Measurements from ENCODE around the gene ZKSCAN5. TPM values are rescaled to one million over a fixed set of nuclear protein-coding genes. Genes with fewer than 3 reads are reported as not detected.

Gene ZKSCAN5
- total RNA-seq, 1 donor: 12.3 TPM

DNA sequence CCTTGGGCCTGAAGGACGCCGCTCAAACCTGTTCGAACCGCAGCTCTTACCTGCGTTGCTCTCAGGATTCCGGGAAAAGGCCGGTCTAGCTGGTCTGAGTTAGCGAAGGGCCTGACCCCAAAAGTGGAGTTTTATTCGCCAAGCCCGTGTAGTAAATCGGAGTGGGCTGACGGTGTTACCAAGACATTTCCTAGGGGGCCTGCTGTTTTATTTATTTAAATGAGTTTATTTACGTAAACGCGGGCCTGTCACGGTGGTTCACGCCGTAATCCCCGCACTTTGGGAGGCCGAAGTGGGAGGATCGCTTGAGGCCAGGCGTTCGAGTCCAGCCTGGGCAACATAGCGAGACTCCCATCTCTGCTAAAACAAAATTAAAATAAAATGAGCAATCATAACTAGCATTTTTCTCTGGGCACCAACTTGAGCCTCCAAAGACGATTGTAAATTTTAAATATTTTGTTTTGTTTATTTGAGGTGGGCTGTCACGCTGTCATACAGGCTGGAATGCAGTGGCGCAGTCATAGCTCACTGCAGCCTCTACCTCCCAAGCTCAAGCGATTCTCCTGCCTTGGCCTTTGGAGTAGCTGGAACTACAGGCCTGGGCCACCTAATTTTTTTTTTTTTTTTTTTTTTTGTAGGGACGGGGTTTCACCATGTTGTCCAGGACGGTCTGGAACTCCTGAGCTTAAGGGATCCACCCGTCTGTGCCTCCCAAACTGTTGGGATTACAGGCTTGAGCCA lies 54.9 kb downstream of the ZKSCAN5 start:
- Histone ChIP-seq H3K36me3 (ENCODE audit: insufficient read depth, low read length) (peaks cover 32% of the 10 kb centered on the region), H3K9me3 (ENCODE audit: low read depth, low read length) (no peaks in the 10 kb centered on the region), H3K27me3 (ENCODE audit: insufficient read depth, low read length) (no peaks in the 10 kb centered on the region), H3K79me2 (ENCODE audit: insufficient read depth, low read length) (peaks cover 62% of the 10 kb centered on the region), H4K20me1 (ENCODE audit: insufficient read depth, low read length) (peaks cover 6% of the 10 kb centered on the region), H3K4me1 (ENCODE audit: insufficient read depth, low read length) (peaks cover 40% of the 10 kb centered on the region), H2AFZ (ENCODE audit: low read length) (peak overlapping the region; percentile 94), H3K4me3 (ENCODE audit: insufficient read depth, low read length) (peak overlapping the region; percentile 91), H3K27ac (ENCODE audit: low read depth, low read length) (peak overlapping the region; percentile 91), H3K4me2 (ENCODE audit: insufficient read depth, low read length) (peak overlapping the region; percentile 91)
- no peak for DNase-seq (ENCODE audit: insufficient read length, low spot score, missing footprints)
- TF ChIP-seq, protein P1, sequence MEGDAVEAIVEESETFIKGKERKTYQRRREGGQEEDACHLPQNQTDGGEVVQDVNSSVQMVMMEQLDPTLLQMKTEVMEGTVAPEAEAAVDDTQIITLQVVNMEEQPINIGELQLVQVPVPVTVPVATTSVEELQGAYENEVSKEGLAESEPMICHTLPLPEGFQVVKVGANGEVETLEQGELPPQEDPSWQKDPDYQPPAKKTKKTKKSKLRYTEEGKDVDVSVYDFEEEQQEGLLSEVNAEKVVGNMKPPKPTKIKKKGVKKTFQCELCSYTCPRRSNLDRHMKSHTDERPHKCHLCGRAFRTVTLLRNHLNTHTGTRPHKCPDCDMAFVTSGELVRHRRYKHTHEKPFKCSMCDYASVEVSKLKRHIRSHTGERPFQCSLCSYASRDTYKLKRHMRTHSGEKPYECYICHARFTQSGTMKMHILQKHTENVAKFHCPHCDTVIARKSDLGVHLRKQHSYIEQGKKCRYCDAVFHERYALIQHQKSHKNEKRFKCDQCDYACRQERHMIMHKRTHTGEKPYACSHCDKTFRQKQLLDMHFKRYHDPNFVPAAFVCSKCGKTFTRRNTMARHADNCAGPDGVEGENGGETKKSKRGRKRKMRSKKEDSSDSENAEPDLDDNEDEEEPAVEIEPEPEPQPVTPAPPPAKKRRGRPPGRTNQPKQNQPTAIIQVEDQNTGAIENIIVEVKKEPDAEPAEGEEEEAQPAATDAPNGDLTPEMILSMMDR (IDR thresholded peaks at IDR 0.05; ENCODE audit: extremely low read depth, low read depth, low read length): no peak

DNA sequence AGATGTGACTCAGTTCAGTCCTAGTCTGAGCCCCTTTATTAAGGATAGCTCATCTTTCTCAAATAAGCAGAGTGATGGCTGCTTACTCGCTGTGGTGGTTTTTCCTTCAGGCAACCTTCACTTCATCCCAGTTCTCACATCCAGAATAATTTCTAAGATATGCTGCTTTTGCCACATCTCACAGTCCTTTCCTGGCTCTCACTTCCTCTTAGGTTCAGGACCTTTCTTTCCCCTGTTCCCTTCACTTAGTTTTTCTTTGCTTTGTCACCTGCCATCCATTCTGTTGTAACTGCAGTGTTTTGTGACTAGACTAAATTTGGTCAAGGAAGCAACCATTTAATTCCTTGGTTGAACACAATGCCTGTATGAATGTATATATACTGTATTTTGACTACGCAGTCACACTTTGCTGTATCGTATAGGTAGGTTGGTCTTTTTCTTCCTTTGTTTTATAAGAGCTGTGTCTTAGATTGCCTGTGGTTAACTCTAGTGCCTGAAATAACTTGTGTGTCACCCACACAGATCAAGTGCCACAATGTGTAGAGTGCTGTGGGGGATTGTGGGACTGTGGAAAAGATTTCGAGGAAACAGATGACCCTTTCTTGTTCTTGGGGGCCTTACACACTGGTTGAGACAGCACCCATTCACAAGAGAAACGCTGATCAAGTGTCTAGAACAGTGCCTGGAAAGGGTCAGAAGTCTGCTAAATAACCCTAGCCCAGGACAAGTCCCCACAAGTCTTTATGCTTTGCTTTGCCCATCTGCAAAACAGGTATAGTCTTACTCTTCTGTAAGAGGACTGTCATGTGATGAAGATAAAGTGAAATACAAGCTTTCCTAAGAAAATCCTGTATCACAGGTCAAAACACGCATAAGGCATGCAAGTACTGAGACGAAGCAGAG lies 56.6 kb downstream of the ZKSCAN5 start:
- Histone ChIP-seq H3K9me3 (ENCODE audit: low read depth, low read length) (no peaks in the 10 kb centered on the region), H3K27me3 (ENCODE audit: insufficient read depth, low read length) (no peaks in the 10 kb centered on the region), H3K36me3 (ENCODE audit: insufficient read depth, low read length) (peaks cover 49% of the 10 kb centered on the region), H3K4me1 (ENCODE audit: insufficient read depth, low read length) (peaks cover 41% of the 10 kb centered on the region), H3K4me3 (ENCODE audit: insufficient read depth, low read length) (no peak overlapping the region), H3K27ac (ENCODE audit: low read depth, low read length) (peak overlapping the region; percentile 75), H4K20me1 (ENCODE audit: insufficient read depth, low read length) (peaks cover 21% of the 10 kb centered on the region), H2AFZ (ENCODE audit: low read length) (no peak overlapping the region), H3K79me2 (ENCODE audit: insufficient read depth, low read length) (peaks cover 77% of the 10 kb centered on the region), H3K4me2 (ENCODE audit: insufficient read depth, low read length) (peak overlapping the region; percentile 7)
- TF ChIP-seq, protein P1 (IDR thresholded peaks at IDR 0.05; ENCODE audit: extremely low read depth, low read depth, low read length): no peak
- DNase-seq (ENCODE audit: insufficient read length, low spot score, missing footprints): no peak

DNA sequence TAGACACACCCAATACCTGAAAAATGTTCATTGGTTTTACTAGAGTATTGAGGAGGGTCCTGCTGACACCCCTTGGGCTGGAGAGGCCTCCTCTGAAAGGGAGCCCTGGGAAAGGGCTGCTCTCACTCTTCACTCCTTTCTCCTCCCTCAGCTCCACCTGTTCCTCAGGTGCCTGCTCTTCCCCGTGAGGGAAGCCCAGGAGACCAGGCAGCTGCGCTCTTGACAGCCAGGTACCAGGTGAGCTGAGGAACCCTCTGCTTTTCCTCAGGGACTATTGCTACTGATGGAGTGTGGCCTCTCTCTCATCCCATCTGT lies 57.2 kb downstream of the ZKSCAN5 start:
- no peak overlapping the region for H3K4me2 ChIP-seq (ENCODE audit: insufficient read depth, low read length)

More for the DNA sequence above, 57.2 kb downstream of the ZKSCAN5 start:
- Histone ChIP-seq H3K27me3 (ENCODE audit: insufficient read depth, low read length) (no peaks in the 10 kb centered on the region), H3K79me2 (ENCODE audit: insufficient read depth, low read length) (peaks cover 81% of the 10 kb centered on the region), H4K20me1 (ENCODE audit: insufficient read depth, low read length) (peaks cover 27% of the 10 kb centered on the region), H2AFZ (ENCODE audit: low read length) (no peak overlapping the region), H3K27ac (ENCODE audit: low read depth, low read length) (peak overlapping the region; percentile 75), H3K36me3 (ENCODE audit: insufficient read depth, low read length) (peaks cover 54% of the 10 kb centered on the region), H3K4me3 (ENCODE audit: insufficient read depth, low read length) (no peak overlapping the region), H3K9me3 (ENCODE audit: low read depth, low read length) (no peaks in the 10 kb centered on the region), H3K4me1 (ENCODE audit: insufficient read depth, low read length) (peaks cover 41% of the 10 kb centered on the region)
- DNase-seq (ENCODE audit: insufficient read length, low spot score, missing footprints): no peak
- TF ChIP-seq, protein P1 (IDR thresholded peaks at IDR 0.05; ENCODE audit: extremely low read depth, low read depth, low read length): no peak
